GM21737 (cell line): ENCODE data around the gene SSBP4.

Experiments used
- ATAC-seq: cut with Tn5 transposase; IDR thresholded peaks from one replicate; pipeline ENCODE4 v1.9.1; 2021; ENCODE audit warnings: mild to moderate bottlenecking, moderate library complexity; ENCODE audit not compliant: unreplicated experiment

SSBP4 gene

DNA sequence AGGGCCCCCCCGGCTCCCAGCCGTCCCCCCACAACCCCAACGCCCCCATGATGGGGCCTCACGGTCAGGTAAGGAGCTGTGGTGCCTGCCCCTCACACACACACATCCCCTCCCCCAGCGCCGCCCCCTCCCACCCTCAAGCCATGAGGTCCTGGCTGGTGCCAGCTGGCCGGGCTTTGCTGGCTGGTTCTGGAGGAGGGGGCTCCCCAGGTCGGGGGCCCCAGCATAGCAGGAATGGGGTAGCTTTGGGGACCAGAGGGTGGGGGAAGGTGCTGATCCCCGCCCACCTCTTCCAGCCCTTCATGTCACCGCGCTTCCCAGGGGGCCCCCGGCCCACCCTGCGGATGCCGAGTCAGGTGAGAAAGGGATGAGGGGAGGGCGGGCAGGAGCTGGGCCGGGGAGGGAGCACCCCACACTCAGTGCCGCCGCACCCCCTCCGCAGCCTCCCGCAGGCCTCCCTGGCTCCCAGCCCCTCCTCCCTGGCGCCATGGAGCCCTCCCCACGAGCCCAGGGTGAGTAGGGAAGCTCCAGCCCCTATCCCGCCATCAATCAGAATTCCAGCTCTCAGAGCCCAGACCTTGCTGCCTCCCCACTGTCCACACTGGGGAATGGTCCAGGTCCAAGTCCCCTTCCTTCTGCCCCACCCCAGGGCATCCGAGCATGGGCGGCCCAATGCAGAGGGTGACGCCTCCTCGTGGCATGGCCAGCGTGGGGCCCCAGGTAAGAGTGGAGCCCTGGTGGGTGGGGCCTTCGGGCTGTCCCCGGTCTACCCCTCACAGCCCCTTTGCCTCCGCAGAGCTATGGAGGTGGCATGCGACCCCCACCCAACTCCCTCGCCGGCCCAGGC, 12.4 kb downstream of the SSBP4 start:
- no peak for ATAC-seq

DNA sequence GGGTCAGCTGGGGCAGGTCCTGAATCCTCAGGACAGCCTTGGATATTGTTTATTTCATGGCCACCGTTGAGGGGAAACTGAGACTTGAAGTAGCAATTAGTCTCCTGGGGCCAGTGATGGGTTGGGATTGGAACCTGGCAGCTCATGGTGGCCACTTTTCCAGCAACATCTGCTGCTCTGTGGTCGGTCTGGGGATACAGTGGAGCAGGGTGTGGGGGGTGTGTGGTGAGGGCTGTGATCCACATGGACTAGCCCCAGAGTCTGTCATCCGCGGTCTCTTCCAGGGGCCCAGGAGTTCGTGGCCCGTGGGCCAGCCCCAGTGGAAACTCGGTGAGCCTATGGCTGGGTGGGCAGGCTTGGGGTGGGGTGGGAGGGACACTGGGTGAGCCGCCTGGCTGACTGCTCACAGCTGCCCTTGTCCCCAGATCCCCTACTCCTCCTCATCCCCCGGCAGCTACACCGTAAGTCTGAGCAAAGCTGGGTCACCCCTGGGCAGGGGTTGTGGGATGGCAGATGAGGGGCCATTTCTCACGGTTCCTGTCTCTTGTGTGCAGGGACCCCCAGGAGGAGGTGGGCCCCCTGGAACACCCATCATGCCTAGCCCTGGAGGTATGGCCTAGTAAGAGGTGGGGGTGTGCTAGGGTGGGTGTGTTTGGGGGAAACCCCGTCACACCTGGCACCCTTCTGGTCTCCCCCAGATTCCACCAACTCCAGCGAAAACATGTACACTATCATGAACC, 13.2 kb downstream of the SSBP4 start:
- ATAC-seq, result no peak

DNA sequence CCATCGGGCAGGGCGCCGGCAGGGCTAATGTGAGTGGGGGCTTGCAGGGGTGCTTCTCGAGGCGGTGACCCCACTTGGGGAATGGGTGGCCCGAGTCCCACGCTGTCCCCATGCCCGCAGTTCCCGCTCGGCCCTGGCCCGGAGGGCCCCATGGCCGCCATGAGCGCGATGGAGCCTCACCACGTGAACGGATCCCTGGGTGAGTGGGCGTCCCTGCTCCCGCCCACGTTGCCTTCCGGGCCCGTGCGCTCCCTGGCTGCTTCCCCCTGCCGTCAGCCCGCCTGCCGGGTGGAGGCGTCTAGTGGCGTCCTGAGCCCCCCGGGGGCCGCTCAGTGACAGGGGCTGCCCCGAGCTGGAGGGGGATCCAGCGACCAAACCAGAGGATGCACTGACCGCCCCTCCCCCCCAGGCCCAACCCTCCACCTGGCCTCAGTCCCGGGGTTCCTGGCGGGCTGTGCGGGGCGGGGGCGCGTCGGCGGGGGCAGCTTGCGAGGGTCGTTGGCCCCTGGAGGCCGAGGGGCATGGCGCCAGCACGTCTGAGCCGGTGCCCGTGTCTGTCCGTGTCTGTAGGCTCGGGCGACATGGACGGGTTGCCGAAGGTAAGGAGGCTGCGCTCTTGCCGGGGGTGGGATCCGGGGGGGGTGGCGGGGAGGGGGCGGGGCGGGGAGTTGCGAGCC, 14.0 kb downstream of the SSBP4 start:
- no peak for ATAC-seq

DNA sequence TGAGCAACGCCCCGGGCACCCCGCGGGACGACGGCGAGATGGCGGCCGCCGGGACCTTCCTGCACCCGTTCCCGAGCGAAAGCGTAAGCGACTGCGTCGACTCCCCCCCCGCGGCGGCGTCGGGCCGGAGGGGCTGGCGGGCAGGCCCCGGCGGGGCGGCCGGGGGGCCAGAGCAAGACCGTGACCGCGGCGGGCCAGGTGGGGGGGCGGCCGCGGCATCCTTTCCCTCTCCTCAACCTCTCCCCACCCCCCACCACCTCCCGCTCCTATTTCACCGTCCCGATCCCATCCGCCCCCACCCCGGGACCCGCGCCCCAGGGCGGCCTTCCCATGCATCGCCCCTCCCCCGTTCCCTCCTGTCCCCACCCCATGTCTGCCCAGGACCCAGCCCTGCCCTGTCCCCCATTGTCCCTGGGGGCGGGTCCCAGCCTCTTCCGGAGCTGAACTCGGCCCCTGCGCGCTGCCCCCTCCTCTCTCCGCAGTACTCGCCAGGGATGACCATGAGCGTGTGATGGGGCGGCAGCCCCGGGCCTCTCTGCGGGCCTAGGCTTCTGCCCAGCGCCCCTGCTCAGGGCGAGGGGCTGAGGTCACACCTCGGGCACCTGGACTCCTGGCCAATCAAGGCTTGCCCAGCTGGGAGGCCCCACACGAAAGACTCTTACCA, 14.7 kb downstream of the SSBP4 start:
- no peak for ATAC-seq

DNA sequence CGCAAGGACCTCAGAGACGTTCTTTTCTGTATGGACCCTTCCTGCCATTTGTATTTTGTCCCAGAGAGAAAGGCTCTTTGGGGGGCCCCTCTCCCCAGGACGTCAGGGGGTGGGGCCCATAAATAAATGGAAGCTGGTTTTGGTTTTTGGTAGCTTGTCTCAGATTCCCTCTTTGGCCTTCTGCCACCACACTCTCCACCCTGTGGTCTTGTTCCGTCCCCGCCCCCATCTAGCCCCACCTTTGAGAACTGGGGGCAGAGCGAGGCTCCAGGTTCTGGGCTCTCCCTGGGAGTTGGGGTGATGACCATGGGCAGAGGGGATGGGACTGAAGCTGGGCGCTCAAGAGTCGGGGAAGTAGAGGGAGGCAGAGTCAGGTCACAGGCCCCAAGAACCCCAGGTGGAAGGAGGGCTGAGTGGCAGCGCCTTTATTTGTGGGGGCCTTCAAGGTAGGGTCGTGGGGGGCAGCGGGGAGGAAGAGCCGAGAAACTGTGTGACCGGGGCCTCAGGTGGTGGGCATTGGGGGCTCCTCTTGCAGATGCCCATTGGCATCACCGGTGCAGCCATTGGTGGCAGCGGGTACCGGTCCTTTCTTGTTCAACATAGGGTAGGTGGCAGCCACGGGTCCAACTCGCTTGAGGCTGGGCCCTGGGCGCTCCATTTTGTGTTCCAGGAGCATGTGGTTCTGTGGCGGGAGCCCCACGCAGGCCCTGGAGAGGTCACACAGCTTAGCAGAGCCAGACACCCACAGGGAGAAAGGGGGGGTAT, 15.4 kb downstream of the SSBP4 start:
- no peak for ATAC-seq

DNA sequence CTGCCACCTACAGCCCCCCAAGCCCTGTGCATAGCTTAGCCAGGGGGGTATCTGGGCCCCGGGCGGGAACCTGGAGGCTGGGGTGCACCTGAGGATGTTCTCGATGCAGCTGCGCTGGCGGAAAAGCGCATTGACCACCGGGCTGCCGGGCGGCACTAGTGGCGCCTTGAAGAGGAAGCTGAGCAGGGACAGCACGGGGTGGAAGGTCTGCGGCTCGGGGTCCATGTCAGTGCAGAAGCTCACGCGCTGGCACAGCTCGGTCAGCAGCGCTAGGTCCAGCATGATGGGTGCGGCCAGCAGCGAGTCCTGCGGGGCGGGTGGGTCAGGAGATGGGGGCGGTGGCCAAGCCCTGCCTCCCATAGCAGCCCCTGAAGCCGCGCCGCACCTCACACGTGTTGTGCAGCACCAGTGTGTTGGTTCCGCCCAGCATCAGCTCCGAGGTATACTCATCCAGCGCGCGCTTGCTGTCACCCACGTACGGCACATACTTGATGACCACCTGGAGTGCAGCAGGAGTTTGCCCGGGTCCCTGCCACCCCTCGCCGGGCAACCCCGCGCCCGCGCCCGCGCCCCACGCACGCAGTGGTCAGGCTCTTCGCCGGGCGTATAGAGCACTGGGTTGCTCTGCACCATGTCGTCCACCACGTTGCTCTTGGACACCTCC, 16.1 kb downstream of the SSBP4 start:
- no peak for ATAC-seq

DNA sequence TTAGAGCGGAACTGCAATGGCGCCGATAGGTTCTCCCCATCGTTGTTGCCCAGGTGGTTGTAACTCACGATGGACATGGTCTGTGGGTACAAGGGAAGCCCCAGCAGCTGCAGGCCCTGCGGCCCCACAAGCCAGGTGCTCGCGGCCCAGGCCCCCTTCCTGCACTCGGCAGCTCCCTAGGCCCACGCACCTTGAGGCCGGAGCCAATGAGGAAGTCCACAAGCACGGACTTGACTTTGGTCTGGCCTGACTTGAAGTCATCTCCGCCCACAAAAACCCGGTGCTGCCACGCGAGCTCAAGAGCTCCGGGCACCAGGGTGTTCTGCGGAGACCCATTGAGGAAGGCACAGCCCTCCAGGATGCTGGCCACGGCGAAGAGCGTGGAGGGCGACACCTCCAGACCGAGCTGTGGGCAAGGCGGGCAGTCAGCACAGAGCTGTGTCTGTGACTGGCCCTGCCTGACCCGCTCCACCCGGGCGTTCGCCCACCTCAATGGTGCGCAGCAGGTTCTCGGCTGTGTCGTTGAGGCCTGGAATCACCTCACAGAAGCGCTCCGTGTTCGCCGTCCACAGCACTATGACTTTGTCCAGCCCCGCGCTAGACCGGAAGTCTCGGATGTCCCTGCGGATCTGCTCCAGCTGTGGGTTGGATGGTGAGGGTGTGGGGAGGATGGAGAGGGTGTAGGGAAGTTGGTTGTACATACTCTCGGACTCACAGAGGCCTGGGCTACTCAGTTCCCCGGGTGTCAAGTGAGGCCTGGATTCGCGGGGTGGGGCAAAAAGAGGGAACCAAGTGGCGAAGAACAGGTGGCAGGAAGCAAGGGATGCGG, 16.9 kb downstream of the SSBP4 start:
- ATAC-seq, result no peak

DNA sequence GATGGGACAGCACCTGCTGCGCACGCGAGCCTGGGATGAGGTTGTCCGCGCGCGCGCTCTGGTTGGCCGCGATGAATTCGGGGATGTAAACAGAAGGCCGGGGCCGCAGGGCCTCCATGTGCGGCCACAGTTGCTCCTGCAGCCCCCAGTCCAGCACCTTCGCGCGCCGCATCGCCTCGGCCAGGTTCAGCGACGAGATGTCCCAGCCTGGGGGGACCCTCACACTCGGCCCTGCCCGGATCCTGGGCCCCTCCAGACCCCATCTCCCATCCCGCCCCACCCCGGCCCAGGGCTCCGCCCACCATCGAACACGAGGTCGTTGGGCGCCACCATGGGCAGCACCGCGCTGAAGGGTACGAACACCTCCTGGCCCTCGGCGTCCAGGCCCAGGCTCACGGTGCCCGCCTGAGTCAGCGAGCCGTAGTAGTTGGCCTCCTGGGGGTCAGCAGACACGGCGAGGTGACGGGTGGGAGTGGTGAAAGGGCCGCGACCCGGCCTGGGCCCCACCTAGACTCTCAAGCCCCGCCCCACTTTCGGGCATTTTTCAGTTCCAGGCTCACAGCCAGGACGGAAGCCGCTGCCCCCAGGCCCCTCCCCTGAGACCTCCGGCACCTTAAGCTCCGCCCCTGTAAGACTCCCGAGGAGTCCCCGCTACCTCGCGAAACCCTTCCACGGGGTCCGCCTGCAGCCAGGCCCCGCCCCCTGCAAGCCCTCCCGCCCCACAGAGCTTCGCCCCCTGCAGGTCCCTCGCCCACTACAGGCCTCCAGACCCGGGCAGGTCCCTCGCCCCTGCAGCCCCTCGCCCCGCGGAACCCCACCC, 17.7 kb downstream of the SSBP4 start:
- peak; percentile 44 for ATAC-seq

DNA sequence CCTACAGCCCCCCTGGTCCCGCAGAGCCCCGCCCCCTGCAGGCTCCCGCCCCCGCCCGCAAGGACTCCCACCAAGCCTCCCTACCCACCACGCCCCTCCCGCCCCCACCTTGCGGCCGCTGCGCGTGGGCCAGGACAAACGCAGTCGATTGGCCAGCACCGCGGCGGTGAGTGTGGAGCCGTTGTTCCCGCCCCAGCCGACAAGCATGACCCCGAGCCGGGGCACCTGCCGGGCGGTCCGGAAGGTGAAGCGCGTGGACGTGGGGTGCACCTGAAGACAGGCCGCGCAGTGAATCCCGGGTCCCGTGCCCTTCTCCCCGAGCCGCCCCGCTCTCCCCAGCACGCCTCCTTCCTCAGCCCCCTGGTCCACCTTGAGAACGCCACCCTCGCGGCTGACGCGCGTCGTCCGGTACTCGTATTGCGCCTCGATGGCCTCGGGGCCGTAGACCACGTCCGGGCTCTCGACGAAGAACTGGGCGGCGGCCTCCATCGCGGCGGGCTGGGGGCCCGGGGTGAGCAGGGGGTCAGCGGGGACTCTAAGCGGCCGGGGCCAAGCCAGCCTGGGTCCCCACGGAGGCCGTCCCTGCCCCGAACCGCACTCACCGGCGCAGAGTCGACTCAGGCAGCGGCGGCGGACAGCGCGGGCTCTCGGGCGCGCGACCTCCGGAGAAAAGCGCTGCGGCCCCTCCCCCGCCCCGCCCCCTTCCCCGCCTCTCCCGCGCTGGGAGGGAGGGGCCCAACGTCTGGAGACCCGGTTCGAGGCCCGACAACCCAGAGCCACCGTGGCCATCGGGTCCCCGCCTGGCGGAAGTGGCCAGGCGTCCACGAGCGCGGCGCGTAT, 18.5 kb downstream of the SSBP4 start, which contains the start of gene ISYNA1:
Gene ISYNA1, minus strand, starts transcription at position 643 of the 840 bp plus-strand sequence. Its CDS starts 154 bp downstream, at position 489.
- ATAC-seq, result peak; percentile 19

DNA sequence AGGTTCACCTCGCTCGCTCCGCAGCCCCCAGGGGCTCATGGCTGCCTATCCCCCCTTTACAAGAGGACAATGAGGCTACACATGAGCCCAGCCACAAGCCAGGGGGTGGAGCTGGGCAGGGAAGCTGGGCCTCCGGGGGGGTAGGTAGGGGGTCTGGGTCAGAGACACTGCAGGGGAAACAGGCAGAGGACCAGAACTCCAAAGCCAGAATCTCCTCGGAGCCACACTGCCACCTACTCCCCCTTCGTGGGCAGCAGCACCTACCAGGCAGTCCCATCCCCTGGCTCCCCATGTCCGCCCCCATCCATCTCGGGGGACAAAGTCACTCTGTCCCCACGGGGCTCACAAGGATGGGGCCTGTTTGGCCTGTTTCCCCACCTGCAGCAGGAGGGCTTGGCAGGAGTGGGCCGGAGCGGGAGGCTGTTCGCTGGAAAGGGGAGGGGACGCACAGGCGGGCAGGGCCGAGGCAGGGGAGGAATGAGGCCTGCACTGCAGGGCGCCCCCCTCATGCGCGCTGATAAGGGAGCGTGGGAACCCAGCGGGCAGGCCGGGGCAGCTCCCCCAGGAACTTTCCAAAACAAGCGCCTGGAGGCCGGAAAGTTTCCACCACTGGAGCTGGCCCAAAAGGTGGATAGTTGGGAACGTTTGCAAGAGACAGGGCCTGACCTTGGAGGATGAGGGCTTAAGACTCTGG, 19.3 kb downstream of the SSBP4 start:
- no peak for ATAC-seq

DNA sequence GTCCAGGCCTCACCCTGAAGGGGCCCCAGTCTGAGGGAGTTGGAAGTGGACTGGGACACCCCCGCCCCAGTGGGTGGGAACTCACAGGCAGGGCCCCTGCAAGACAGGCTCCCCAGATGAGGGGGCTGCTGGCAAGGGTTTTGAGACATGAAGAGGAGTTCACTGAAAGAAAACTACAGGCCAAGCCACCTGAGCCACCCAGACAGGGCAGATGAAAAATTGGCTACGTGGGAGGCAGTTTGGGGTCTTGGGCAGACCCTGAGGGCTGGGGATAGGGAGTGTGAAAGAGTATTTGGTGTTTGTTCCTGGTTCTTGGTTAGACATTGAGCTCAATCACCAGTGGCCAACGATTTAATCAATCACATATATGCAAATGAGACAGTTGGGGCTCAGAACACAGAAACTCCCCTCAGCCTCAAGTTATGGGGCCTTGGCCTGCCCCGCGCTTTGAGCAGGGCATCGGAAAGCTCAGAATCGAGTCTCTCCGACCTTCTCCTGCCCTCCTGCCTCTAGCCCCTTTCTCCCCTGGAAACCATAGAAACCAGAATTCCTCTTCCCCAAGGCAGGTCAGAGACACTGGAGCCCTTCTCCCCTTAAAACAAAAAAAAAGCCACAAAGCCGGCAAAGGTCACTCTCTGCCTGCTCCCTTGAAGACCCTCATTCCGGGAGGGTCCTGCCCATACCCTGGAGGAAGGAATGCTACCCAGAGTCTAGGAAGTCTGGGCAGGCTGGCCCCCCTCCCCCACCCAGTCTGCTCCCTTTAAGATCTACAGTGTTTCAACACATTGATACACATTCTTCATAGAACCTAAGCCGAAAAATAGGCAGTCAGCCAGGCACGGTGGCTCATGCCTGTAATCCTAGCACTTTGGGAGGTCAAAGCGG, 20.1 kb downstream of the SSBP4 start:
- ATAC-seq, result no peak

DNA sequence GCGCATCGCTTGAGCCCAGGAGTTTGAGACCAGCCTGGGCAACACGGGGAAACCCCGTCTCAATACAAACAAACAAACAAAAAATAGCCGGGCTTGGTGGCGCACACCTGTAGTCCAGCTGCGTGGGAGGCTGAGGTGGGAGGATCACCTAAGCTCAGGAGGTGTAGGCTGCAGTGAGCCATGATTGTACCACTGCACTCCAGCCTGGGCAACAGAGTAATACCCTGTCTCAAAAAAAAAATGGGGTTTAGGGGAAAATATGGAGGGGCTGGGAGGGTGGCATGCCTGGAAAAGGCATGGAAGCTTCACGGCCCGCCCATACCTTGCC, 20.7 kb downstream of the SSBP4 start:
- no peak for ATAC-seq

DNA sequence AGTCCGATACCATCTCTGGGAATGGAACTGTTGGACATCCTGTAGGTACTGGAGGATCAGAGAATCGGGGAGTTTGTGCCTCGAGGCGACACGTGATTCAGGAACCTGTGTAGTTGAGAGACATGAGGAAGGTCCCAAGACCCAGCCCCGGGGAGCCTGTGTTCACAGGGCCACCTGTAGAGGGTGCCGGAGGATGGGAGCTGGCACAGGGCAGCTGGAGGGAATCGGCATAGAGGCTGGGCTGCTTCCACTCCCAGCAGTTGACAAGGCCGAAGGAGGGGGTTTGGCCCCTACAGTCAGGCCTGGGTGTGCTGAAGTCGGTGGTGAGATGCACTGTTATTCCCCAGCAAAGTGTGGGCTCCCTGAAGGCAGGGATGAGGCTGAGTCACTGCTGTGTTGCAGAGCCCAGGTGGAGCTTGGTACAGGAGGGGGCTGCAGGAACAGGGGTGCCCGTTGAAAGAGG, 21.2 kb downstream of the SSBP4 start:
- ATAC-seq, result no peak

DNA sequence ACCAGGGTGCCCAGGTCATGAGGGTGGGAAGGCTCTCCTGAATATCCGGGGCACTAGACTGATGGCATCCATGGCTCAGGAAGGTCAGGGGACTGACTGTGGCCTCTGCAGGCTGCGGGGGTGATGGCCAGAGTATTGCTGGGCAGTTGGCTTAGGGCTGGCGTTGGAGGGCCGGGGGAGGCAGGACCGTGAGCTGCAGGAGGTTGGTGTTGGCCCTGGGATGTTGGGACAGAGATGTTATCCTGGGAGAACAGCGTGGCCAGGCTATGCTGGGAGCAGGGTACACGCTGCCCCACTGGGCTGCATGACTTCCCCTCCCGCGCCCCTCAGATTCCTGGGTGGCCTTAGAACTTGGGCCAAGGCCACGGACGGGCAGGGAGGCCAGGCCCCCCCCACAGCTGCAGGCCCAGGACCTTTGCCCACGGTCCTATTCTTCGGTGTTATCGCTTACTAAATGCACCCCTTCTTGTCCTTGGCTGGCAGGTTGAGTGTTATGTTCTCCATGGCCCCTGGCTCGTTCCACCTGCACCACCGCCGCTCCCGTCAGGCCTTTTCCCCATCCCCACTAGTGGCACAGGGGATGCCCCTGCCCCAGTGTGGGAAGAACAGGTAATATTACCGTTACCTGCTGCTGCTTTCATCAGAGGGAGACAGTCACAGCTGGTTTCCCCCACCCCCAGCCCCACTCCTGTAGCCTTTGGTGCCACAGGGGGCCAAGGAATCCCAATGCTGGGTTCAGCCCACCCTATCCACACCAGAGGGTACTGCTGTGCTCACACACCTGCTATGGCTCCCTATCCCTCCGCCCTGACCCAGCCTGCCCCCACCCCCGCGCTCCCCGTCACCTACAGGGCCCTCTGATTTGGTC, 22.0 kb downstream of the SSBP4 start:
- ATAC-seq, result no peak
